Measurements from ENCODE around the gene DENND4A.
A peak's percentile ranks its signal among the peaks of the same experiment; 100 is the strongest.

Gene DENND4A

GRCh38 chr15:65824031-65824743 is 32.1 kb upstream of the DENND4A start (continued):
- peak; percentile 27; the same call in 1 of the 2 replicates for TF ChIP-seq ZBTB17 (tag by site-specific recombination; IDR thresholded peaks at IDR 0.05)
- no peak for TF ChIP-seq ZNF16 (tag by site-specific recombination; IDR thresholded peaks at IDR 0.05; ENCODE audit: low read depth)
- TF ChIP-seq GLIS1 (tag by site-specific recombination; IDR thresholded peaks at IDR 0.05) = no peak
- TF ChIP-seq ZNF585B (tag by site-specific recombination; IDR thresholded peaks at IDR 0.05) = peak; percentile 69
- no peak for TF ChIP-seq ZFP69B (tag by site-specific recombination; IDR thresholded peaks at IDR 0.05)
- peak; percentile 90 for TF ChIP-seq ZNF664 (tag by site-specific recombination; IDR thresholded peaks at IDR 0.05)
- 0 out of 2 replicates have a peak, but pooled peaks have one; percentile 22 for TF ChIP-seq MZF1 (tag by site-specific recombination; IDR thresholded peaks at IDR 0.05; ENCODE audit: borderline replicate concordance)
- no peak for TF ChIP-seq ZNF596 (tag by site-specific recombination; IDR thresholded peaks at IDR 0.05)
- no peak for TF ChIP-seq REPIN1 (tag by site-specific recombination; IDR thresholded peaks at IDR 0.05; ENCODE audit: low read depth)
- TF ChIP-seq, protein P1, sequence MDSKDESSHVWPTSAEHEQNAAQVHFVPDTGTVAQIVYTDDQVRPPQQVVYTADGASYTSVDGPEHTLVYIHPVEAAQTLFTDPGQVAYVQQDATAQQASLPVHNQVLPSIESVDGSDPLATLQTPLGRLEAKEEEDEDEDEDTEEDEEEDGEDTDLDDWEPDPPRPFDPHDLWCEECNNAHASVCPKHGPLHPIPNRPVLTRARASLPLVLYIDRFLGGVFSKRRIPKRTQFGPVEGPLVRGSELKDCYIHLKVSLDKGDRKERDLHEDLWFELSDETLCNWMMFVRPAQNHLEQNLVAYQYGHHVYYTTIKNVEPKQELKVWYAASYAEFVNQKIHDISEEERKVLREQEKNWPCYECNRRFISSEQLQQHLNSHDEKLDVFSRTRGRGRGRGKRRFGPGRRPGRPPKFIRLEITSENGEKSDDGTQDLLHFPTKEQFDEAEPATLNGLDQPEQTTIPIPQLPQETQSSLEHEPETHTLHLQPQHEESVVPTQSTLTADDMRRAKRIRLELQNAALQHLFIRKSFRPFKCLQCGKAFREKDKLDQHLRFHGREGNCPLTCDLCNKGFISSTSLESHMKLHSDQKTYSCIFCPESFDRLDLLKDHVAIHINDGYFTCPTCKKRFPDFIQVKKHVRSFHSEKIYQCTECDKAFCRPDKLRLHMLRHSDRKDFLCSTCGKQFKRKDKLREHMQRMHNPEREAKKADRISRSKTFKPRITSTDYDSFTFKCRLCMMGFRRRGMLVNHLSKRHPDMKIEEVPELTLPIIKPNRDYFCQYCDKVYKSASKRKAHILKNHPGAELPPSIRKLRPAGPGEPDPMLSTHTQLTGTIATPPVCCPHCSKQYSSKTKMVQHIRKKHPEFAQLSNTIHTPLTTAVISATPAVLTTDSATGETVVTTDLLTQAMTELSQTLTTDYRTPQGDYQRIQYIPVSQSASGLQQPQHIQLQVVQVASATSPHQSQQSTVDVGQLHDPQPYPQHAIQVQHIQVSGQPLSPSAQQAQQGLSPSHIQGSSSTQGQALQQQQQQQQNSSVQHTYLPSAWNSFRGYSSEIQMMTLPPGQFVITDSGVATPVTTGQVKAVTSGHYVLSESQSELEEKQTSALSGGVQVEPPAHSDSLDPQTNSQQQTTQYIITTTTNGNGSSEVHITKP (tag by site-specific recombination; IDR thresholded peaks at IDR 0.05) = peak; percentile 30; the same call in 1 of the 2 replicates
- TF ChIP-seq ZNF341 (tag by site-specific recombination; IDR thresholded peaks at IDR 0.05; ENCODE audit: low read depth) = peak; percentile 79
- 0 out of 2 replicates have a peak, but pooled peaks have one; percentile 43 for TF ChIP-seq ZNF2 (tag by site-specific recombination; IDR thresholded peaks at IDR 0.05)
- TF ChIP-seq ZNF510 (tag by site-specific recombination; IDR thresholded peaks at IDR 0.05; ENCODE audit: insufficient replicate concordance) = no peak
- TF ChIP-seq KLF9 (tag by site-specific recombination; IDR thresholded peaks at IDR 0.05; ENCODE audit: low read depth) = no peak
- TF ChIP-seq ZNF362 (tag by site-specific recombination; IDR thresholded peaks at IDR 0.05) = peak; percentile 95
- no peak for TF ChIP-seq ZNF792 (tag by site-specific recombination; IDR thresholded peaks at IDR 0.05)

- Histone ChIP-seq H3K27ac (ENCODE audit: extremely low read depth, low read depth, low read length) (no peak overlapping the region), H3K9me3 (ENCODE audit: control insufficient read depth, insufficient read depth, low read depth, low read length) (no peaks in the 10 kb centered on the region), H3K4me1 (ENCODE audit: control insufficient read depth, insufficient read depth, low read length) (peaks cover 3% of the 10 kb centered on the region; the same call in 1 of the 2 replicates), H3K4me3 (ENCODE audit: low read depth, low read length) (no peak overlapping the region), H3K36me3 (ENCODE audit: control insufficient read depth in 2 of 2, insufficient read depth in 1 of 2, low read length in 2 of 2) (no peaks in the 10 kb centered on the region)
- ChIA-PET POLR2A (no interaction called here), CTCF (interaction anchor here (0.5 to 3.6 kb wide), 5 partner anchors 10 to 278 kb away, joined by 3 to 27 read pairs (median 3); no protein-coding TSS in a partner anchor)
- TF ChIP-seq EGR2 (tag by site-specific recombination; IDR thresholded peaks at IDR 0.05; ENCODE audit: low read depth) (no peak), ZNF121 (tag by site-specific recombination; IDR thresholded peaks at IDR 0.05) (no peak), ZNF19 (tag by site-specific recombination; IDR thresholded peaks at IDR 0.05; ENCODE audit: low read depth) (no peak), ZNF324 (tag by site-specific recombination; IDR thresholded peaks at IDR 0.05) (no peak), ZNF843 (tag by site-specific recombination; IDR thresholded peaks at IDR 0.05) (no peak), ZNF426 (tag by site-specific recombination; IDR thresholded peaks at IDR 0.05) (no peak), ZBTB20 (tag by site-specific recombination; IDR thresholded peaks at IDR 0.05) (no peak), ZBTB48 (tag by site-specific recombination; IDR thresholded peaks at IDR 0.05) (no peak), ZNF670 (tag by site-specific recombination; IDR thresholded peaks at IDR 0.05; ENCODE audit: low read depth) (no peak)
- TF ChIP-seq, protein P2, sequence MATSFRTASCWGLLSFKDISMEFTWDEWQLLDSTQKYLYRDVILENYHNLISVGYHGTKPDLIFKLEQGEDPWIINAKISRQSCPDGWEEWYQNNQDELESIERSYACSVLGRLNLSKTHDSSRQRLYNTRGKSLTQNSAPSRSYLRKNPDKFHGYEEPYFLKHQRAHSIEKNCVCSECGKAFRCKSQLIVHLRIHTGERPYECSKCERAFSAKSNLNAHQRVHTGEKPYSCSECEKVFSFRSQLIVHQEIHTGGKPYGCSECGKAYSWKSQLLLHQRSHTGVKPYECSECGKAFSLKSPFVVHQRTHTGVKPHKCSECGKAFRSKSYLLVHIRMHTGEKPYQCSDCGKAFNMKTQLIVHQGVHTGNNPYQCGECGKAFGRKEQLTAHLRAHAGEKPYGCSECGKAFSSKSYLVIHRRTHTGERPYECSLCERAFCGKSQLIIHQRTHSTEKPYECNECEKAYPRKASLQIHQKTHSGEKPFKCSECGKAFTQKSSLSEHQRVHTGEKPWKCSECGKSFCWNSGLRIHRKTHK (tag by site-specific recombination; IDR thresholded peaks at IDR 0.05) = no peak
- TF ChIP-seq, protein P3, sequence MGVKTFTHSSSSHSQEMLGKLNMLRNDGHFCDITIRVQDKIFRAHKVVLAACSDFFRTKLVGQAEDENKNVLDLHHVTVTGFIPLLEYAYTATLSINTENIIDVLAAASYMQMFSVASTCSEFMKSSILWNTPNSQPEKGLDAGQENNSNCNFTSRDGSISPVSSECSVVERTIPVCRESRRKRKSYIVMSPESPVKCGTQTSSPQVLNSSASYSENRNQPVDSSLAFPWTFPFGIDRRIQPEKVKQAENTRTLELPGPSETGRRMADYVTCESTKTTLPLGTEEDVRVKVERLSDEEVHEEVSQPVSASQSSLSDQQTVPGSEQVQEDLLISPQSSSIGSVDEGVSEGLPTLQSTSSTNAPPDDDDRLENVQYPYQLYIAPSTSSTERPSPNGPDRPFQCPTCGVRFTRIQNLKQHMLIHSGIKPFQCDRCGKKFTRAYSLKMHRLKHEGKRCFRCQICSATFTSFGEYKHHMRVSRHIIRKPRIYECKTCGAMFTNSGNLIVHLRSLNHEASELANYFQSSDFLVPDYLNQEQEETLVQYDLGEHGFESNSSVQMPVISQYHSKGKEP (tag by site-specific recombination; IDR thresholded peaks at IDR 0.05) = no peak
- TF ChIP-seq, protein P4, sequence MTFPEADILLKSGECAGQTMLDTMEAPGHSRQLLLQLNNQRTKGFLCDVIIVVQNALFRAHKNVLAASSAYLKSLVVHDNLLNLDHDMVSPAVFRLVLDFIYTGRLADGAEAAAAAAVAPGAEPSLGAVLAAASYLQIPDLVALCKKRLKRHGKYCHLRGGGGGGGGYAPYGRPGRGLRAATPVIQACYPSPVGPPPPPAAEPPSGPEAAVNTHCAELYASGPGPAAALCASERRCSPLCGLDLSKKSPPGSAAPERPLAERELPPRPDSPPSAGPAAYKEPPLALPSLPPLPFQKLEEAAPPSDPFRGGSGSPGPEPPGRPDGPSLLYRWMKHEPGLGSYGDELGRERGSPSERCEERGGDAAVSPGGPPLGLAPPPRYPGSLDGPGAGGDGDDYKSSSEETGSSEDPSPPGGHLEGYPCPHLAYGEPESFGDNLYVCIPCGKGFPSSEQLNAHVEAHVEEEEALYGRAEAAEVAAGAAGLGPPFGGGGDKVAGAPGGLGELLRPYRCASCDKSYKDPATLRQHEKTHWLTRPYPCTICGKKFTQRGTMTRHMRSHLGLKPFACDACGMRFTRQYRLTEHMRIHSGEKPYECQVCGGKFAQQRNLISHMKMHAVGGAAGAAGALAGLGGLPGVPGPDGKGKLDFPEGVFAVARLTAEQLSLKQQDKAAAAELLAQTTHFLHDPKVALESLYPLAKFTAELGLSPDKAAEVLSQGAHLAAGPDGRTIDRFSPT (tag by site-specific recombination; IDR thresholded peaks at IDR 0.05) = no peak
Observed at GRCh38 chr15:65822316-65822715, 30.2 kb upstream of the DENND4A start.

Data from HEK293 (cell line).